Dedifferentiated amniotic fluid mesenchymal stem cell (primary cell): ENCODE measurements around the gene MBIP.

Source experiments
- DNase-seq: peaks from one replicate; pipeline ENCODE4 v3.0.0-alpha.2; 2016; ENCODE audit errors: extremely low spot score

MBIP gene

DNA sequence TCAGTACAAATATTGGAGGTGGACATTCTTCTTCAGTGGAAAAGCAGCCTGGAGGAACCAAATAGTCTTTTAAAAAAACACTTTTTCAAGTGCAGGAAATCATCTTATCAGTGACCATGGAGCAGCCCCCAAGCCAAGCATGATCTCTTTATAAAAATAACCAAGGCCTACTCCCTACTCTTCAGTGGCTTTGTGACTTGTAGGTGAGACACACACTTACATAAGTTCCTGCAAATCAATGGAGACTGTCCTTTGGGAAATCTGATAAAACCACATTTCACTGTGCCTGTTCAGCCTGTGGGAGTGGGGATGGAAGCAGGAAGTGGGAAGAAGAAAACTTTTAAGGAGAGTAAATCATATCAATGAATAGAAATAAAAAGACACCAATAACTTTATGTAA, 56.3 kb downstream of the MBIP start:
- DNase-seq = no peak

DNA sequence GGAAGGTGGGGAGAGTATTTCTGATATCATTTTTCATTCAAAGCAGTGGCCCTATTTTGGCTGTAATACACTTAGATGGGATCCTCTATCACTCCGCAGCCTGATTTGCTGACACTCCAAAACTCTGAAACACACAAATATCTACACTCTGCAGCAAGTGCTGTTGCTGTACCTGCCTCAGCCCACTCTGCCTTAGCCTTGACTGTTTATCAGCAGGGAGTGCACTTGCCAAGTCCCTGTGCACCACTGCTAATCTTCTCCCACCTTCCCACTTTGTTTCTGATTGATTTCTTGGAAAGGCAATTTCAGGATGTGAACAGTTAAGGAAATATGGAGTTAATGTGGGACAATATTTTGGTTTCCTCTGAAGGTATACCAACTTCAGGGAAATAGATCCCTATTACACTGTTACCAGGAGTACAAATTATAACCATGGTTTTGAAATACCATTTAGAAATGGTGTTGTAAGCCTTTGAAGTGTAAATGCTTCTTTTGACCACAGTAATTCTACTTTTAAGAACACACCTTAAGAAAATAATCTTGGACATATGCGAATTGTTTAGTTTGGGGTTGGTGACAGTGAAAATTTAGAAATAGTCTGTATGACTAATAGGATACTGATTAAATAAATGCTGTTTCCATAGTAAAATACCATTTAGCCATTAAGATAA, 59.3 kb downstream of the MBIP start:
- no peak for DNase-seq

DNA sequence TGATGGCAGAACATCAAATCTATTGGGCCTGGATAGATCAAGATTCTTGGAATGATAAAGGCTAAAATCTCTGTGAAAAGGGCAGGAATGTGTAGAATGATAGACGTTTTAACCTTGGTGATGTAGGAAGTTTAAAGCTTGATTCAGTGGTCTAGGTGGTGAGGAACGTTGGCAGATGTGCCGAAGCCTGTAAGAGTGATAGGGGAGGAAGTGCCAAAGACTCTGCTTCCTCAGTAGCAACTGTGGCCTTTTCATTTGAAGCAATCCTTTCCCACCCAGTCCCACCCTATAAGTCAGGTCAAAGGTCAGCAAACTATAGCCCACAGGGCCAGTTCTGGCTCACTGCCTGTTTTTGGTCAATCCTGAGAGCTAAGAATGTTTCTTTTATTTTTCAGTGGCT, 62.2 kb downstream of the MBIP start:
- DNase-seq = no peak

DNA sequence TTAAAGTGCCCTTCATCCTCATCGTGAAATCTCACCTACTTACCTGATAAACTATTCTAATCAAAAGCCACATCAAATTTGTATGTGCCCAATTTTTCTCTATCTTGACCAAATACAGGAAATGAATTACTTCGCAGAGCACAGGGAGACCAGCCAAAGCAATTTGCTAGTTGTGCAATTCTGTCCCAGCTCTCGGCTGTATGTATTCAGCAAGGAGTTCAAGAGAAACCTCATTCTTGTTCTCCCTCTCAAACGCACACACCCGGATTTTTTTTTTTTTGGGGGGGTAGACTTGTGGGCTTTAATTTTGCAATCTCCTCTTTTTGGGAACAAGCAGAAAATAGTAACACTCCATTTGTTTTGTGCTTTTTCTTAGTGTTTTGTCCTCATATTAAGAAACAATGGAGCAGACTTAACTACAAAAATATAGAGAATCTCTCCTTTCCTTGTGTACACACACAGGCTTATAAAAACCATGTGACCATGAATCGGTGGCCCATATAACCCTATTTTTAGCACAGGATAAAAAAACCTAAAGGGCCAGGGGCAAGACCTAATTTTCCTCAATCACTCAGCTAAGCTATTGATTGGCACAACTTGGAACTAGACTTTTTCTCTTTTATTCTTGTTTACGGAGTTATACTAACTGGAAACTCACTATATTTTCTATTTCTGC, 64.2 kb downstream of the MBIP start:
- no peak for DNase-seq

DNA sequence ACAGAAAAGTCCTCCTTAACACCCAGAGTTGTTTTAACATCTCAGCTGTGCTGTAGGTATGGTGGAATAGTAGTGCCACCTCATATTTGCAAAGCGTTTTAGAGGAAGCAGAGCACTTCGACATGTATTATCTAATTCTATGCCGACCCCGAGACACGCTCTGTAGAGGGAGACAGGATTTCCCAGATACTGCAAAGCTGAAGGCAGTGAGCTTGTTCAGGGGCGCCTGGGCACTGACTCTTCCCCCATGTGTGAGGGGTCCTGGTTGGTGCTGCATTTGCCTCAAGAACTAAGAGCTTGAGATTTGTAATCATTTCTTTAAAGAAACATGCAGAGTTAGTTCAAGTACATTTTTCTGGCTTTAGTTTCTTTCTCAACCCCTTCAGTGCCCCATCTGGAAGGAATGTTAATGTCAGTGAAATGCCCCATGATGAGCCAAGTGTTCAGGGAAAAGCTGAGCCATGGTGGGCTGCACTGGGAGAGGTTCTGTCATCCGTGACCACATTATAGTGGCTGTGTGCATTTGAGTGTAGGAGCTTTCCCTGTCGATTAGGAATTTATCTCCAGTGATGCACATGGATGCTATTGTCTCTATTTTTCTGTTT, 66.3 kb downstream of the MBIP start:
- DNase-seq = no peak
